GM12878 (cell line): Measurements from ENCODE around the gene SHOC1. TPM values are rescaled to one million over a fixed set of nuclear protein-coding genes. Genes with fewer than 3 reads are reported as not detected.
A peak's percentile ranks its signal among the peaks of the same experiment; 100 is the strongest.

Experiments
- ATAC-seq: fragments of 200-7000 bp; cut with Tn5 transposase; 3 replicates; pipeline ENCODE4 v1.9.1; 2020; ENCODE audit warnings: mild to moderate bottlenecking, moderate library complexity
- BruUV-seq: library from RNA; stranded (reverse); fragments of 400-500 nt; replicated peaks from 2 replicates; lab custom pipeline; 2021; lab: Mats Ljungman, UMichigan
- CTCF ChIA-PET: fragments of 300-600 bp; sonication (Branson Sonifier 250); formaldehyde crosslinking; extraction: SDS; loops from one replicate; lab custom pipeline; 2021; ENCODE audit warnings: inconsistent platforms; lab: Yijun Ruan, JAX
- POLR2A ChIA-PET: fragments of 350-600 bp; formaldehyde crosslinking; extraction: SDS; loops from one replicate; lab custom pipeline; 2021; ENCODE audit warnings: inconsistent platforms; lab: Charles Lee
- RAD21 ChIA-PET: fragments of 300-600 bp; sonication (Branson Sonifier 250); formaldehyde crosslinking; loops from one replicate; lab custom pipeline; 2023; ENCODE audit warnings: antibody characterized with exemption; ENCODE audit not compliant: unreplicated experiment; lab: Charles Lee
- SMC1A ChIA-PET: fragments of 300-600 bp; sonication (Branson Sonifier 250); formaldehyde crosslinking; loops from one replicate; lab custom pipeline; 2023; ENCODE audit not compliant: unreplicated experiment, uncharacterized antibody; lab: Charles Lee
- DNase-seq: peaks from one replicate; pipeline ENCODE4 v3.0.0-alpha.2; 2011; ENCODE audit warnings: low read depth, low spot score
- FAIRE-seq: peaks from 3 replicates; lab custom pipeline; 2011; peaks lifted over from hg19 to GRCh38; lab: Jason Lieb, UNC
- H2AFZ ChIP-seq: 2 replicates; pipeline ENCODE4 v1.6.0; 2011; ENCODE audit warnings: low read depth, low read length, control low read depth; ENCODE audit not compliant: control insufficient read depth
- H3K27ac ChIP-seq: 2 replicates; pipeline ENCODE4 v1.5.1; 2011; ENCODE audit warnings: control low read depth; ENCODE audit not compliant: control insufficient read depth, insufficient read depth
- H3K27me3 ChIP-seq, 2 experiments: replicated peaks in 1 of 2; 2 replicates each; pipeline versions ENCODE4 v1.6.0 to v1.6.1; 2011; ENCODE audit warnings: low read length in 1 of 2; ENCODE audit not compliant: control insufficient read depth in 2 of 2, insufficient read depth in 2 of 2
- H3K36me3 ChIP-seq, 2 experiments: 2 replicates each; pipeline ENCODE4 v1.5.1; 2011; ENCODE audit warnings: low read length in 1 of 2; ENCODE audit not compliant: control insufficient read depth in 2 of 2, insufficient read depth in 2 of 2
- H3K4me1 ChIP-seq: 2 replicates; pipeline ENCODE4 v1.6.1; 2011; ENCODE audit warnings: mild to moderate bottlenecking, low read length, moderate library complexity, mixed read lengths; ENCODE audit not compliant: control insufficient read depth, insufficient read depth
- H3K4me2 ChIP-seq: 2 replicates; pipeline ENCODE4 v1.6.0; 2011; ENCODE audit warnings: control low read depth; ENCODE audit not compliant: control insufficient read depth, insufficient read depth
- H3K4me3 ChIP-seq: fragments of 200-600 bp; sonication (generic); 2 replicates; pipeline ENCODE4 v1.5.1; 2016
- H3K79me2 ChIP-seq: 2 replicates; pipeline ENCODE4 v1.6.0; 2011; ENCODE audit warnings: low read length; ENCODE audit not compliant: control insufficient read depth, insufficient read depth
- H3K9ac ChIP-seq: 2 replicates; pipeline ENCODE4 v1.8.0; 2011; ENCODE audit warnings: low read length, control low read depth, mixed read lengths; ENCODE audit not compliant: control insufficient read depth, insufficient read depth
- H3K9me3 ChIP-seq: replicated peaks from 3 replicates; pipeline ENCODE4 v1.5.1; 2011; ENCODE audit warnings: mild to moderate bottlenecking, low read length; ENCODE audit not compliant: control insufficient read depth, insufficient read depth
- H4K20me1 ChIP-seq: 2 replicates; pipeline ENCODE4 v1.6.0; 2011; ENCODE audit not compliant: control insufficient read depth, insufficient read depth
- BHLHE40 ChIP-seq, 2 experiments: fragments of 450-650 bp in 1 of 2; IDR thresholded peaks; 2 replicates each; pipeline ENCODE4 v1.6.1; 2011 to 2017; ENCODE audit warnings: low read depth in 2 of 2, borderline replicate concordance in 1 of 2, improper control_type of control experiment in 1 of 2, low read length in 1 of 2, mild to moderate bottlenecking in 1 of 2
- CBX3 ChIP-seq: fragments of 200-600 bp; sonication (generic); IDR thresholded peaks from 2 replicates; pipeline ENCODE4 v1.6.1; 2016; ENCODE audit warnings: low read depth, borderline replicate concordance
- CBX5 ChIP-seq: sonication (generic); IDR thresholded peaks from 2 replicates; pipeline ENCODE4 v1.6.1; 2016; ENCODE audit warnings: low read depth, moderate library complexity, mild to moderate bottlenecking, inconsistent platforms
- CREM ChIP-seq: IDR thresholded peaks from 2 replicates; pipeline ENCODE4 v1.6.1; 2014; ENCODE audit warnings: antibody characterized with exemption, low read depth
- ESRRA ChIP-seq: IDR thresholded peaks from 2 replicates; pipeline ENCODE4 v1.6.1; 2012; ENCODE audit warnings: mild to moderate bottlenecking, low read length, improper control_type of control experiment
- EZH2 ChIP-seq: IDR thresholded peaks from 2 replicates; pipeline ENCODE4 v1.6.1; 2012; ENCODE audit warnings: low read depth, mild to moderate bottlenecking, control low read depth, inconsistent platforms, low read length, borderline replicate concordance; ENCODE audit not compliant: control insufficient read depth
- KAT2A ChIP-seq: conservative IDR thresholded peaks from 2 replicates; pipeline ENCODE4 v1.6.1; 2011; ENCODE audit warnings: low read depth, low read length; ENCODE audit not compliant: control insufficient read depth
- MTA3 ChIP-seq: IDR thresholded peaks from 2 replicates; pipeline ENCODE4 v1.6.1; 2012; ENCODE audit warnings: low read length, inconsistent platforms, borderline replicate concordance
- NR2F1 ChIP-seq: fragments of 450-650 bp; conservative IDR thresholded peaks from 2 replicates; pipeline ENCODE4 v1.6.1; 2017; ENCODE audit warnings: mild to moderate bottlenecking
- RAD51 ChIP-seq: fragments of 450-650 bp; IDR thresholded peaks from 2 replicates; pipeline ENCODE4 v1.6.1; 2016; ENCODE audit warnings: moderate library complexity, mild to moderate bottlenecking, inconsistent platforms
- SKIL ChIP-seq: fragments of 450-650 bp; IDR thresholded peaks from 2 replicates; pipeline ENCODE4 v1.6.1; 2017; ENCODE audit warnings: mild to moderate bottlenecking, low read depth, inconsistent platforms; ENCODE audit not compliant: poor library complexity, severe bottlenecking
- SMAD1 ChIP-seq: fragments of 450-650 bp; IDR thresholded peaks from 2 replicates; pipeline ENCODE4 v1.6.1; 2018; ENCODE audit warnings: mild to moderate bottlenecking, low read depth; ENCODE audit not compliant: partially characterized antibody
- SMC3 ChIP-seq: IDR thresholded peaks from 2 replicates; pipeline ENCODE4 v1.6.1; 2011; ENCODE audit warnings: low read length, improper control_type of control experiment, borderline replicate concordance
- SPI1 ChIP-seq: IDR thresholded peaks from 2 replicates; pipeline ENCODE4 v1.6.1; 2011; ENCODE audit warnings: low read depth, mild to moderate bottlenecking, low read length, moderate library complexity, borderline replicate concordance; ENCODE audit not compliant: insufficient read depth
- ZNF592 ChIP-seq: fragments of 450-650 bp; IDR thresholded peaks from 2 replicates; pipeline ENCODE4 v1.6.1; 2017; ENCODE audit warnings: mild to moderate bottlenecking, moderate library complexity
- WGBS: methylation state at CpG from one replicate; pipeline ENCODE4 v1.1.6; 2016; ENCODE audit warnings: low lambda C conversion rate; ENCODE audit not compliant: insufficient replicate concordance, insufficient coverage; ENCODE audit errors: missing lambda C conversion rate; 5-methylcytosine and 5-hydroxymethylcytosine counted together
- in situ Hi-C: fragments of 300-500 bp; cut with MboI; formaldehyde crosslinking; loops from 9 replicates; pipeline ENCODE4 v1.14.3; 2018; ENCODE audit warnings: mixed read lengths
- intact Hi-C: fragments of 100-400 bp; cut with micrococcal nuclease; formaldehyde crosslinking; loops from one replicate; pipeline ENCODE4 v1.14.2; 2022; ENCODE audit not compliant: unreplicated experiment
- polyA plus RNA-seq, 11 experiments: library from polyadenylated mRNA; depleted of rRNA in 4 of 11; unstranded in 6 of 11; stranded (reverse) in 5 of 11; fragments of >200 nt; fragmentation: Nextera tagmentation in 4 of 11; fragmentation: Illumina TruSeq in 1 of 11; extraction: Ambion mirVana in 4 of 11; extraction: Trizol in 1 of 11; gene quantifications; 1 replicate in 1 of 11; 2 replicates in 10 of 11; pipeline versions ENCODE4 v1.2.1 to v1.2.3, GENCODE V29; 2011 to 2016; ENCODE audit warnings: inconsistent platforms in 2 of 11, missing spikeins in 2 of 11, low read depth in 1 of 11
- total RNA-seq, 4 experiments: library from RNA; depleted of rRNA in 3 of 4; stranded (reverse); fragments of >200 nt in 3 of 4; fragmentation: Illumina TruSeq in 1 of 4; extraction: Trizol in 1 of 4; gene quantifications; 2 replicates each; pipeline versions ENCODE4 v1.2.1 to v1.2.3, GENCODE V29; 2013 to 2021
- TF ChIP-seq, protein P1 (sequence below): IDR thresholded peaks from 2 replicates; pipeline ENCODE4 v1.6.1; 2011; ENCODE audit warnings: low read depth, mild to moderate bottlenecking, low read length, moderate library complexity, borderline replicate concordance; ENCODE audit errors: extremely low read depth

Gene SHOC1
- total and polyA plus RNA-seq, 10 of the 15 experiments (the other 5 are each of a cell fraction or from before 2014, with no cell fraction given) = under 0.01 to 0.11 (median 0.04) TPM; not detected in 3

- in situ Hi-C loops = no loop called here
- 2% methylated on average over 6 of the region's 6 CpGs for WGBS
- intact Hi-C loops = no loop called here
- Histone ChIP-seq H3K36me3 (no peaks in the 10 kb centered on the region), H3K4me2 (peak overlapping the region; percentile 51), H3K4me3 (no peak overlapping the region), H3K27ac (no peak overlapping the region), H3K9me3 (no peaks in the 10 kb centered on the region), H4K20me1 (no peaks in the 10 kb centered on the region), H2AFZ (peak overlapping the region; percentile 54; the same call in 1 of the 2 replicates), H3K27me3 (no peaks in the 10 kb centered on the region), H3K9ac (no peak overlapping the region), H3K79me2 (no peaks in the 10 kb centered on the region), H3K4me1 (peaks cover 8% of the 10 kb centered on the region; the same call in 1 of the 2 replicates)
- ATAC-seq = peak; percentile 88
- FAIRE-seq = no peak
- DNase-seq = peak; percentile 39
- no TSS peak for BruUV-seq
- ChIA-PET CTCF (no interaction called here), SMC1A (no interaction called here), POLR2A (no interaction called here), RAD21 (interaction anchor here (1.0 kb wide), 1 partner anchor 13 kb away, joined by 3 read pairs; no protein-coding TSS in a partner anchor)
- TF ChIP-seq SKIL = peak; percentile 33
- TF ChIP-seq, protein P1, sequence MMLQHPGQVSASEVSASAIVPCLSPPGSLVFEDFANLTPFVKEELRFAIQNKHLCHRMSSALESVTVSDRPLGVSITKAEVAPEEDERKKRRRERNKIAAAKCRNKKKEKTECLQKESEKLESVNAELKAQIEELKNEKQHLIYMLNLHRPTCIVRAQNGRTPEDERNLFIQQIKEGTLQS = no peak
- TF ChIP-seq EZH2 = no peak
- no peak for TF ChIP-seq CBX3
- no peak for TF ChIP-seq CBX5
- TF ChIP-seq SMC3 = no peak
- peak; percentile 85 for TF ChIP-seq NR2F1
- no peak for TF ChIP-seq MTA3
- 0 out of 2 replicates have a peak, but pooled peaks have one; percentile 16 for TF ChIP-seq SPI1
- no peak for TF ChIP-seq SMAD1
- TF ChIP-seq KAT2A = no peak
- no peak for TF ChIP-seq RAD51
- TF ChIP-seq CREM = peak; percentile 77
- TF ChIP-seq BHLHE40 (IDR thresholded peaks at IDR 0.05; ENCODE audit: borderline replicate concordance in 1 of 2, low read depth in 2 of 2, low read length in 1 of 2) = no peak
- peak; percentile 84; the same call in 1 of the 2 replicates for TF ChIP-seq ESRRA
- no peak for TF ChIP-seq ZNF592
These were observed 44.6 kb upstream of the SHOC1 start for GRCh38 chr9:111839387-111839786.
